Measurements from ENCODE around the gene PARP8.

PARP8 gene

GRCh38 chr5:50702615-50703366, 36.4 kb downstream of the PARP8 start:
- DNase-seq (ENCODE audit: low read depth) = no peak
- TF ChIP-seq, protein P1, sequence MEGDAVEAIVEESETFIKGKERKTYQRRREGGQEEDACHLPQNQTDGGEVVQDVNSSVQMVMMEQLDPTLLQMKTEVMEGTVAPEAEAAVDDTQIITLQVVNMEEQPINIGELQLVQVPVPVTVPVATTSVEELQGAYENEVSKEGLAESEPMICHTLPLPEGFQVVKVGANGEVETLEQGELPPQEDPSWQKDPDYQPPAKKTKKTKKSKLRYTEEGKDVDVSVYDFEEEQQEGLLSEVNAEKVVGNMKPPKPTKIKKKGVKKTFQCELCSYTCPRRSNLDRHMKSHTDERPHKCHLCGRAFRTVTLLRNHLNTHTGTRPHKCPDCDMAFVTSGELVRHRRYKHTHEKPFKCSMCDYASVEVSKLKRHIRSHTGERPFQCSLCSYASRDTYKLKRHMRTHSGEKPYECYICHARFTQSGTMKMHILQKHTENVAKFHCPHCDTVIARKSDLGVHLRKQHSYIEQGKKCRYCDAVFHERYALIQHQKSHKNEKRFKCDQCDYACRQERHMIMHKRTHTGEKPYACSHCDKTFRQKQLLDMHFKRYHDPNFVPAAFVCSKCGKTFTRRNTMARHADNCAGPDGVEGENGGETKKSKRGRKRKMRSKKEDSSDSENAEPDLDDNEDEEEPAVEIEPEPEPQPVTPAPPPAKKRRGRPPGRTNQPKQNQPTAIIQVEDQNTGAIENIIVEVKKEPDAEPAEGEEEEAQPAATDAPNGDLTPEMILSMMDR (IDR thresholded peaks at IDR 0.05; ENCODE audit: control insufficient read depth, extremely low read depth, insufficient read depth) = no peak
- H3K4me3 ChIP-seq (ENCODE audit: low read depth, low read length) = no peak overlapping the region

DNA sequence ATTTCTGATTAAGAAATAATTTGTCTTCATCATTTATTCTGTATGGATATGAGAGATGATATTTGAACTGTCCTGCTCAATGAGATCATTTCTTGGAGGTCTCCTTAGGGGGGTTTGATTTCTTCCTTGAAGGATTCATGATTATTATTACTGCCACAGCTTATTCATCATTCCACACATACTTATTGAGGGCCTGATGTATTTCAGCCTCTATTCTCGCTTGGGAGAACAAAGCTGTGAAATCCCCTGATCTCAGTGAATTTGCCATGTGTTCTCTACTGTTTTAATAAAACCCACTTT, 36.9 kb downstream of the PARP8 start:
- TF ChIP-seq, protein P1 (IDR thresholded peaks at IDR 0.05; ENCODE audit: control insufficient read depth, extremely low read depth, insufficient read depth) = no peak
- no peak for DNase-seq (ENCODE audit: low read depth)
- no peak overlapping the region for H3K4me3 ChIP-seq (ENCODE audit: low read depth, low read length)

DNA sequence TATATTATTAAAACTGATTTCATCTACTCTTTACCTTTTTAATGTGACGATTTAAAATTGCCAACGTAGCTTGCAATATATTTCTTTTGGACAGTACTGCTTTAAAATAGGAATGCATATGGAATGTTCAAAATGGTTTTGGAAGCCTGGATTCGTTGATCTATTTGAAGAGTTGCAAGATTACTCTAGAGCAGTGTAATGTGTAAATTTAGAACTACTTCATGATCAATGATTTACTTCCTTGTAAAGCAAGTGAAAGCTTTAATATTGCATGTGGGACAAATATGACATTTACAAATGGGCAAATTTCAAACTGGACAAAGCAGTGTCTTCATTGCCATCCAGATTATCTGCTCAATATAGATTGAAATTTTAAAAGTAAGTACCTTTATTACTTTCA, 38.3 kb downstream of the PARP8 start:
- no peak overlapping the region for H3K4me3 ChIP-seq (ENCODE audit: low read depth, low read length)
- DNase-seq (ENCODE audit: low read depth) = no peak
- TF ChIP-seq, protein P1 (IDR thresholded peaks at IDR 0.05; ENCODE audit: control insufficient read depth, extremely low read depth, insufficient read depth) = no peak

- no peak overlapping the region for H3K4me3 ChIP-seq (ENCODE audit: low read depth, low read length)
- no peak for DNase-seq (ENCODE audit: low read depth)
These were observed 43.0 kb downstream of the PARP8 start for GRCh38 chr5:50709471-50709870.

GRCh38 chr5:50710838-50711237, 44.4 kb downstream of the PARP8 start:
- TF ChIP-seq, protein P1 (IDR thresholded peaks at IDR 0.05; ENCODE audit: control insufficient read depth, extremely low read depth, insufficient read depth) = no peak
- peak; percentile 65 for DNase-seq (ENCODE audit: low read depth)
- H3K4me3 ChIP-seq (ENCODE audit: low read depth, low read length) = peak overlapping the region; percentile 23; the same call in 1 of the 2 replicates

More at GRCh38 chr5:50709471-50709870, 43.0 kb downstream of the PARP8 start:
- TF ChIP-seq, protein P1 (IDR thresholded peaks at IDR 0.05; ENCODE audit: control insufficient read depth, extremely low read depth, insufficient read depth) = no peak

DNA sequence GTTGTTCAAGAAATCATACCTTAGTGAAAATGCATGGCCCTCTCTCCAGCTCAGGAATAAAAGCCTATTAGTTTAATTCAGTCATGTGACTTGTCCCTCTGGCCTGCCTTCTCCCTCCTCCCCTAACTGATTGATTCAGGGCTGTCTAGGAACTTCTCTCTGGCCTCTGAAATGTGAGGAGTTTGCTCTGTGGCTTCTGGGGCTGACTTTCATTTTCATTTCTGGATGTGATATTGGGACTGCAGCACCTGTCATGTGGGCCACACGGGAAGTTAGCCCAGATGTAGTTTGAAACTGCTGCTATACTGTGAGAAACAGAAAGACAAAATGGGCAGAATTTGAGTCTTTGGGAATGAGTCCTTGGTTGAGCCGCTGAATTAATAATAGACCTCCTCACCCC, 44.8 kb downstream of the PARP8 start:
- DNase-seq (ENCODE audit: low read depth) = no peak
- peak overlapping the region; percentile 23; the same call in 1 of the 2 replicates for H3K4me3 ChIP-seq (ENCODE audit: low read depth, low read length)
- TF ChIP-seq, protein P1 (IDR thresholded peaks at IDR 0.05; ENCODE audit: control insufficient read depth, extremely low read depth, insufficient read depth) = no peak

DNA sequence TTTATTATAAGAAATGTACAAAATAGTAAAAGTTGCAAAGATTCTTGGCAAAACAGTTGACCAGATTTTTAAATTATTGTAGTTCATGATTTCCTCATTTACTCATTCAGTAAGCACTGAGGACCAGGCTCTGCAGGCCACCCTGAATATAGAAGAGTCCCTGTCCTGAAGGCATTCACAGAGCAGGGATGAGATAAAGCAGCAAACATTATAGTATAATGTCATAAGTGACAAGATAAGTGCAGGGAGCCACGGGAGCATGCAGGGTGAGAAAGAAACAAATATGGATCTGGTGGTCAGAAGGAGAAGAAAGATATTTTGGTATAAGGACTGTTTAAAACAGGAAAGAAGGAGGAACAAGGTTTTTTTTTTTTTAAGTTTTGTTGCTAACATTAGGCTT, 46.0 kb downstream of the PARP8 start:
- DNase-seq (ENCODE audit: low read depth) = no peak
- no peak overlapping the region for H3K4me3 ChIP-seq (ENCODE audit: low read depth, low read length)
- TF ChIP-seq, protein P1 (IDR thresholded peaks at IDR 0.05; ENCODE audit: control insufficient read depth, extremely low read depth, insufficient read depth) = no peak

Measured in LNCaP clone FGC (cell line).